DND-41 (cell line): ENCODE results near the gene HDGFL3.

ENCODE experiments used
- ATAC-seq: fragments of 200-7000 bp; cut with Tn5 transposase; 3 replicates; pipeline ENCODE4 v1.9.1; 2021; ENCODE audit warnings: low read depth; ENCODE audit not compliant: insufficient read depth
- DNase-seq: peaks from one replicate; pipeline ENCODE4 v3.0.0-alpha.2; 2020
- H2AFZ ChIP-seq: 2 replicates; pipeline ENCODE4 v1.6.0; 2012; ENCODE audit warnings: low read depth, low read length
- H3K27ac ChIP-seq: 2 replicates; pipeline ENCODE4 v1.5.1; 2012; ENCODE audit warnings: low read length, inconsistent platforms
- H3K27me3 ChIP-seq: fragments of 200-600 bp; sonication (generic); 2 replicates; pipeline ENCODE4 v1.6.0; 2012; ENCODE audit warnings: low read length, mild to moderate bottlenecking, inconsistent platforms; ENCODE audit not compliant: insufficient read depth, poor library complexity
- H3K36me3 ChIP-seq: 2 replicates; pipeline ENCODE4 v1.5.1; 2012; ENCODE audit warnings: low read length, inconsistent platforms; ENCODE audit not compliant: insufficient read depth
- H3K4me1 ChIP-seq: 2 replicates; pipeline ENCODE4 v1.5.1; 2012; ENCODE audit warnings: mild to moderate bottlenecking, low read length; ENCODE audit not compliant: insufficient read depth
- H3K4me2 ChIP-seq: 2 replicates; pipeline ENCODE4 v1.6.0; 2012; ENCODE audit warnings: mild to moderate bottlenecking, moderate library complexity, low read length, inconsistent platforms; ENCODE audit not compliant: insufficient read depth
- H3K4me3 ChIP-seq, 2 experiments: fragments of 200-600 bp in 1 of 2; shearing (Covaris generic) in 1 of 2; 2 replicates each; pipeline ENCODE4 v1.5.1; 2012 to 2016; ENCODE audit warnings: inconsistent platforms in 2 of 2, low read length in 2 of 2, mild to moderate bottlenecking in 2 of 2, low read depth in 1 of 2, moderate library complexity in 1 of 2
- H3K79me2 ChIP-seq: 2 replicates; pipeline ENCODE4 v1.6.0; 2012; ENCODE audit warnings: low read length, inconsistent platforms; ENCODE audit not compliant: insufficient read depth
- H3K9ac ChIP-seq: 2 replicates; pipeline ENCODE4 v1.6.0; 2012; ENCODE audit warnings: low read depth, mild to moderate bottlenecking, inconsistent platforms, low read length, moderate library complexity
- H3K9me3 ChIP-seq: 2 replicates; pipeline ENCODE4 v1.5.1; 2012; ENCODE audit warnings: low read length, moderate library complexity, mild to moderate bottlenecking, inconsistent platforms; ENCODE audit not compliant: insufficient read depth, severe bottlenecking
- H4K20me1 ChIP-seq: 2 replicates; pipeline ENCODE4 v1.6.0; 2012; ENCODE audit warnings: low read length; ENCODE audit not compliant: insufficient read depth
- EZH2 ChIP-seq: IDR thresholded peaks from 3 replicates; pipeline ENCODE4 v1.6.1; 2012; ENCODE audit warnings: borderline replicate concordance, low read depth, mild to moderate bottlenecking, moderate library complexity, low read length, inconsistent platforms; ENCODE audit not compliant: severe bottlenecking
- TF ChIP-seq, protein P1 (sequence below): IDR thresholded peaks from 2 replicates; pipeline ENCODE4 v1.5.1; 2012; ENCODE audit warnings: borderline replicate concordance, low read length, moderate library complexity, mild to moderate bottlenecking; ENCODE audit not compliant: poor library complexity, severe bottlenecking; ENCODE audit errors: extremely low read depth

The HDGFL3 gene

GRCh38 chr15:83210619-83211018 lies 3.0 kb upstream of the HDGFL3 start:
- Histone ChIP-seq H3K27me3 (no peaks in the 10 kb centered on the region), H3K36me3 (no peaks in the 10 kb centered on the region; the same call in 1 of the 2 replicates), H2AFZ (no peak overlapping the region), H3K4me2 (no peak overlapping the region), H3K79me2 (peaks cover 15% of the 10 kb centered on the region), H3K9me3 (no peaks in the 10 kb centered on the region), H3K27ac (no peak overlapping the region), H4K20me1 (no peaks in the 10 kb centered on the region), H3K9ac (no peak overlapping the region), H3K4me3 (no peak overlapping the region), H3K4me1 (peaks cover 17% of the 10 kb centered on the region)
- TF ChIP-seq, protein P1, sequence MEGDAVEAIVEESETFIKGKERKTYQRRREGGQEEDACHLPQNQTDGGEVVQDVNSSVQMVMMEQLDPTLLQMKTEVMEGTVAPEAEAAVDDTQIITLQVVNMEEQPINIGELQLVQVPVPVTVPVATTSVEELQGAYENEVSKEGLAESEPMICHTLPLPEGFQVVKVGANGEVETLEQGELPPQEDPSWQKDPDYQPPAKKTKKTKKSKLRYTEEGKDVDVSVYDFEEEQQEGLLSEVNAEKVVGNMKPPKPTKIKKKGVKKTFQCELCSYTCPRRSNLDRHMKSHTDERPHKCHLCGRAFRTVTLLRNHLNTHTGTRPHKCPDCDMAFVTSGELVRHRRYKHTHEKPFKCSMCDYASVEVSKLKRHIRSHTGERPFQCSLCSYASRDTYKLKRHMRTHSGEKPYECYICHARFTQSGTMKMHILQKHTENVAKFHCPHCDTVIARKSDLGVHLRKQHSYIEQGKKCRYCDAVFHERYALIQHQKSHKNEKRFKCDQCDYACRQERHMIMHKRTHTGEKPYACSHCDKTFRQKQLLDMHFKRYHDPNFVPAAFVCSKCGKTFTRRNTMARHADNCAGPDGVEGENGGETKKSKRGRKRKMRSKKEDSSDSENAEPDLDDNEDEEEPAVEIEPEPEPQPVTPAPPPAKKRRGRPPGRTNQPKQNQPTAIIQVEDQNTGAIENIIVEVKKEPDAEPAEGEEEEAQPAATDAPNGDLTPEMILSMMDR = no peak
- TF ChIP-seq EZH2 = no peak
- no peak for ATAC-seq
- DNase-seq = no peak

- ATAC-seq (no peak), DNase-seq (no peak)
- Histone ChIP-seq H3K9ac (no peak overlapping the region), H4K20me1 (no peaks in the 10 kb centered on the region), H3K27me3 (no peaks in the 10 kb centered on the region), H3K4me3 (no peak overlapping the region), H3K4me1 (peaks cover 27% of the 10 kb centered on the region), H3K4me2 (no peak overlapping the region), H3K79me2 (peaks cover 28% of the 10 kb centered on the region), H3K36me3 (no peaks in the 10 kb centered on the region; the same call in 1 of the 2 replicates), H3K9me3 (no peaks in the 10 kb centered on the region), H3K27ac (no peak overlapping the region), H2AFZ (no peak overlapping the region)
- TF ChIP-seq EZH2 = no peak
- TF ChIP-seq, protein P1 = no peak
These were observed 1.7 kb upstream of the HDGFL3 start for GRCh38 chr15:83209333-83209732.

DNA sequence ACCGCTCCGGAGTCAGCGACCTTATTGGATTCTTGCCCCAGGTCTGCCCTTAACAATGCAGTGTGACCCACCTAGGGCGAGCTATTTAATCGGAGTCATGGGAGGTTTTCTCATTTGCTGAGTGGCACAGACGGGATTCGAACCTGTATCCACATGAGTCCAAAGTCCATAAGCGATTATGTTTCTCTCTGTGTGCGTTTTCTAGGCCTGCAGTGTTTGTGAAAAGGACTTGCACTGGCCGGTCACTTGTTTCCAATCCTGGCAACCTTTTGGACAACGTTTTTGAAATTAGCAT lies 691 bp upstream of the HDGFL3 start:
- Histone ChIP-seq H3K27ac (peak overlapping the region; percentile 36; the same call in 1 of the 2 replicates), H3K79me2 (peaks cover 35% of the 10 kb centered on the region), H3K27me3 (no peaks in the 10 kb centered on the region), H3K9ac (peak overlapping the region; percentile 82), H3K36me3 (no peaks in the 10 kb centered on the region; the same call in 1 of the 2 replicates), H2AFZ (peak overlapping the region; percentile 77), H3K9me3 (no peaks in the 10 kb centered on the region), H4K20me1 (no peaks in the 10 kb centered on the region), H3K4me3 (peak overlapping the region; percentile 14 to 63; a peak in 3 of 4 replicates), H3K4me2 (peak overlapping the region; percentile 68), H3K4me1 (peaks cover 27% of the 10 kb centered on the region)
- TF ChIP-seq EZH2 = no peak
- TF ChIP-seq, protein P1 = no peak
- ATAC-seq (no peak), DNase-seq (no peak)
